NCI-H1417 treated with DMSO at 0.1 percent for 48 hours (cell line): ENCODE data around the gene CPEB3.
"Not testable (repeated sequence)": the region's sequence is repeated elsewhere in the genome, so short reads cannot be mapped to it uniquely, and the experiment has no call there.

Source experiments
- DNase-seq: peaks from one replicate; lab custom pipeline; 2025; lab: John Stamatoyannopoulos, UW

The CPEB3 gene

GRCh38 chr10:92027141-92027540 lies 263.7 kb downstream of the CPEB3 start:
- DNase-seq, result no peak

DNA sequence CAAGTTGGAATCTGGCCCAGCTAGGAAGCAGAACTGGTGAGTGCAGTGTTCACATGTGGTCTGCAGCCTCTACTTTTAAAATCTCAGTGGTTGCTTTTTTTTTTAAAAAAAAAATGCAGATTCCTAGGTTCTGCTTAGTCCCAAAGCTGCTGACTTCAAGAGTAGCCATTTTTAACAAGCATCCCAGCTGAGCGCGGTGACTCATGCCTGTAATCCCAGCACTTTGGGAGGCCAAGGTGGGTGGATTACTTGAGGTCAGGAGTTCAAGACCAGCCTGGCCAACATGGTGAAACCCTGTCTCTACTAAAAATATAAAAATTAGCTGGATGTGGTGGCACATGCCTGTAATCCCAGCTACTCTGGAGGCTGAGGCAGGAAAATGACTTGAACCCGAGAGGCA lies 265.5 kb downstream of the CPEB3 start:
- DNase-seq, result not testable (repeated sequence)

GRCh38 chr10:92024700-92025099 lies 266.2 kb downstream of the CPEB3 start:
- DNase-seq, result no peak

DNA sequence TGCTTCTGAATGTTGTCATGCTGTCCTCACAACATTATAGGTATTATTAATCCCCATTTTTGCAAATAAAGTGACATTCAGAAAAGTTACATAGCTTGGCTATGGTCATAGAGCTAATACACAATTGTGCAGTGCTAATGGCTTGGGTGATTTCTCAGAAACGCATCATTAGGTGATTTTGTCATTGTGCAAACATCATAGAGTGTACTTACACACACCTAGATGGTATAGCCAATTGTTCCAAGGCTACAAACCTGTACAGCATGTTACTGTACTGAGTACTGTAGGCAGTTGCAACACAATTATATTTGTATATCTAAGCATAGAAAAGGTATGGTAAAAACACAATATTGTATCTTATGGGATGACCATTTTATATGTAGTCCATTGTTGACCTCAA lies 276.3 kb downstream of the CPEB3 start:
- DNase-seq, result no peak

DNA sequence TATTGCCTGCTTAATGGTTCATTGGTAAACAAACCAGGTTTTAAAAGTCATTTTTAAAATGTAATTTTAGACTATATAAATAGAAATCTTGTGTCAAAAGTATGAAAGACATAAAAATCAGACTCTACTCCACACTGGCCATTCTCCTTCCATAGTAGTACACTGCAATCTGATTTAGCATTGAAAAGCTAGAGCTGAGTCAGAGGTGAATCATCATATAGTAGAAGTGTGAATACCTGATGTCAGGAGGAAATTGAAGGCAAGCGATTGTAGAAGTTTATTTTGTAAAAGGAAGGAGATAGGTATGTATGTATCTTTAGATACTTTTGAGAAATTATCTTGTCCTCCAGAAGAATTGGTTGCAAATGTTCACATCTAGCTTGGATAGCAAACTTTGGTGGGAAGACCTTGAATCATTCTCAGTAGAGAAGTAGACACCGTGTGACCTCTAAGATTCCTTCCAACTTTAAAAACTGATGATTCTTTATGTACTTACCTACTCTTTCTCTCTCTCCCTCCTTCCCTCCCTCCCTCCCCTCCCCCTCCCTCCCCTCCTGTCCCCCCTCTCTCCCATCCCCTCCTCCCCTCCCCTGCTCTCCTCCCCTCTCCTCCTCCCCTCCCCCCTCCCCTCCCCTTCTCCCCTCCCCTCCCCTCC lies 279.2 kb downstream of the CPEB3 start:
- DNase-seq, result peak; percentile 4

GRCh38 chr10:92010047-92010735 lies 280.7 kb downstream of the CPEB3 start:
- DNase-seq, result no peak

- DNase-seq, result no peak
These were observed 281.4 kb downstream of the CPEB3 start for GRCh38 chr10:92009445-92009844.

- no peak for DNase-seq
These were observed 284.9 kb downstream of the CPEB3 start for GRCh38 chr10:92005978-92006377.

DNA sequence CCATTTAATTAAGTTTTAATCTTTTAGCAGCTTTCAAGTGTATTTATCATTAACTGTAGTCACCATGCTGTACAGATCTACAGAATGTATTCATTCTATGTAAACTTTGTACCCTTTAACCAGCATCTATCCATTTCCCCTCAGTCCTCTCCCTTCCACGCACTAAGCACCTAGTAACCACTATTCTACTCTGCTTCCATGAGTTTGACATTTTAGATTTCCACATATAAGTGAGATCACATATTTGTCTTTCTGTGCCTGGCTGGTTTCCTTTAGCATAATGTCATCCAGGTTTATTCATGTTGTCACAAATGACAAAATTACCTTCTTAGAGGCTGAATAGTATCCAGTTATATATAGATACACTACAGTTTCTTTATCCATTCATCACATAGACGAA lies 287.6 kb downstream of the CPEB3 start:
- no peak for DNase-seq

DNA sequence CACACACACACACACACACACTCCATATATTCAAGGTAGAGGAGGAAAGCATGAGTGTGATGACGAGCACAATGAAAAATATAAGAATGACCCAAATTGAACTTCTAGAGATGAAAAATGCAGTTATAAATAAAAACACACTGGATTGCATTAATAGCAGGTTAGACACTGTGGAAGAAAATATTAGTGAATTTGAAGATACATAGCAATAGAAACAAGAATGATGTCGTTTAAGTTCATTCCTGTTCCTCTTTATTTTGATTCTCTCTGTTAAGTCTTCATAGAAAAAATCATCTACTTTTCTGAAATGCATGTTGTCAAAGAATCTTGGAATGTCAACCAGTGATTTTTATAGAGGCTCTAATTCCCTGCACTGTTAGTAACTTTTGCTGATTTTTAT lies 288.9 kb downstream of the CPEB3 start:
- DNase-seq, result no peak

- DNase-seq, result no peak
These were observed 289.3 kb downstream of the CPEB3 start for GRCh38 chr10:92001581-92001980.
